ENCODE results near the gene PLXNA4.
"Not testable (repeated sequence)": the region's sequence is repeated elsewhere in the genome, so short reads cannot be mapped to it uniquely, and the experiment has no call there.

Gene PLXNA4, protein sequence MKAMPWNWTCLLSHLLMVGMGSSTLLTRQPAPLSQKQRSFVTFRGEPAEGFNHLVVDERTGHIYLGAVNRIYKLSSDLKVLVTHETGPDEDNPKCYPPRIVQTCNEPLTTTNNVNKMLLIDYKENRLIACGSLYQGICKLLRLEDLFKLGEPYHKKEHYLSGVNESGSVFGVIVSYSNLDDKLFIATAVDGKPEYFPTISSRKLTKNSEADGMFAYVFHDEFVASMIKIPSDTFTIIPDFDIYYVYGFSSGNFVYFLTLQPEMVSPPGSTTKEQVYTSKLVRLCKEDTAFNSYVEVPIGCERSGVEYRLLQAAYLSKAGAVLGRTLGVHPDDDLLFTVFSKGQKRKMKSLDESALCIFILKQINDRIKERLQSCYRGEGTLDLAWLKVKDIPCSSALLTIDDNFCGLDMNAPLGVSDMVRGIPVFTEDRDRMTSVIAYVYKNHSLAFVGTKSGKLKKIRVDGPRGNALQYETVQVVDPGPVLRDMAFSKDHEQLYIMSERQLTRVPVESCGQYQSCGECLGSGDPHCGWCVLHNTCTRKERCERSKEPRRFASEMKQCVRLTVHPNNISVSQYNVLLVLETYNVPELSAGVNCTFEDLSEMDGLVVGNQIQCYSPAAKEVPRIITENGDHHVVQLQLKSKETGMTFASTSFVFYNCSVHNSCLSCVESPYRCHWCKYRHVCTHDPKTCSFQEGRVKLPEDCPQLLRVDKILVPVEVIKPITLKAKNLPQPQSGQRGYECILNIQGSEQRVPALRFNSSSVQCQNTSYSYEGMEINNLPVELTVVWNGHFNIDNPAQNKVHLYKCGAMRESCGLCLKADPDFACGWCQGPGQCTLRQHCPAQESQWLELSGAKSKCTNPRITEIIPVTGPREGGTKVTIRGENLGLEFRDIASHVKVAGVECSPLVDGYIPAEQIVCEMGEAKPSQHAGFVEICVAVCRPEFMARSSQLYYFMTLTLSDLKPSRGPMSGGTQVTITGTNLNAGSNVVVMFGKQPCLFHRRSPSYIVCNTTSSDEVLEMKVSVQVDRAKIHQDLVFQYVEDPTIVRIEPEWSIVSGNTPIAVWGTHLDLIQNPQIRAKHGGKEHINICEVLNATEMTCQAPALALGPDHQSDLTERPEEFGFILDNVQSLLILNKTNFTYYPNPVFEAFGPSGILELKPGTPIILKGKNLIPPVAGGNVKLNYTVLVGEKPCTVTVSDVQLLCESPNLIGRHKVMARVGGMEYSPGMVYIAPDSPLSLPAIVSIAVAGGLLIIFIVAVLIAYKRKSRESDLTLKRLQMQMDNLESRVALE (N-terminal part only)

GRCh38 chr7:132575982-132576720 is at the start of gene PLXNA4:
Gene PLXNA4, minus strand, starts transcription at chr7:132576470. Its CDS starts 67,777 bp downstream, at chr7:132508693.
- no peak for DNase-seq (ENCODE audit: low read depth in 2 of 2)

GRCh38 chr7:132625651-132626050 is 49.4 kb upstream of the PLXNA4 start:
- no peak for DNase-seq (ENCODE audit: low read depth in 2 of 2)

- no peak for DNase-seq (ENCODE audit: low read depth in 2 of 2)
Observed at GRCh38 chr7:132622081-132622480, 45.8 kb upstream of the PLXNA4 start.

GRCh38 chr7:132619967-132620366 is 43.7 kb upstream of the PLXNA4 start:
- no peak for DNase-seq (ENCODE audit: low read depth in 2 of 2)

- no peak for DNase-seq (ENCODE audit: low read depth in 2 of 2)
Observed at GRCh38 chr7:132618956-132619305, 42.7 kb upstream of the PLXNA4 start.

DNA sequence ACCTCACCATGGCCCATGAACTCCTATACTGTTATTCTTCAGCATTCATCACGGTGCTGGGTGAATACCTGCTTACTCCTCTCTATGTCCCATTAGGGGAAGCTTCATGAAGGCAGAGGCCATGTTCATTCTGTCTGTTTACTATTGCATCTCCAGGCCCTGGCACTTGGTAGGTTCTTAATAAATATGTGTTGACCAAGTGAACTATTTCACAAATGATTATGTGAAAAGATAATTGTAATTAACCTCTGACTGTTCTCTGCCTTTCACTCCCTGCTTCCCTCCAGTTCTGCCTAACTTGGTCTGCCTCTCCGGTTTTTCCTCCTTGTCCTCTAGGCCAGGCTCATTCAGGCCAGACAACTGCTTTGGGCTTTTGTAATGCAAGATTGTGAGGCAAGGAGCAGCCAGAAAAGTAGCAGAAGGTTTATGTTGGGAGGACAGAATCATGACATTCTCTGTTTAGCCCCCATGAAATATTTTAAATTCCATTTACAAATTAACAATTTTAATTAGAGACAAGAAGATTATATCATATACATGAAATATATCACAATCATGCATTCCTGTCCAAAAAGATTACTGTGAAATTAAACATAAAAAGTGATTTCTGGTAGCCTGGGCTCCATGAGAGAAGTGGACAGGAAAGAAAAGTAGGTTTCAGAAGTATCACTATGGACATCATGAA is 42.1 kb upstream of the PLXNA4 start:
- no peak for DNase-seq (ENCODE audit: low read depth in 2 of 2)

- no peak for DNase-seq (ENCODE audit: low read depth in 2 of 2)
Observed at GRCh38 chr7:132614428-132615318, 38.4 kb upstream of the PLXNA4 start.

GRCh38 chr7:132613737-132614136 is 37.5 kb upstream of the PLXNA4 start:
- DNase-seq (ENCODE audit: low read depth in 2 of 2), result no peak

DNA sequence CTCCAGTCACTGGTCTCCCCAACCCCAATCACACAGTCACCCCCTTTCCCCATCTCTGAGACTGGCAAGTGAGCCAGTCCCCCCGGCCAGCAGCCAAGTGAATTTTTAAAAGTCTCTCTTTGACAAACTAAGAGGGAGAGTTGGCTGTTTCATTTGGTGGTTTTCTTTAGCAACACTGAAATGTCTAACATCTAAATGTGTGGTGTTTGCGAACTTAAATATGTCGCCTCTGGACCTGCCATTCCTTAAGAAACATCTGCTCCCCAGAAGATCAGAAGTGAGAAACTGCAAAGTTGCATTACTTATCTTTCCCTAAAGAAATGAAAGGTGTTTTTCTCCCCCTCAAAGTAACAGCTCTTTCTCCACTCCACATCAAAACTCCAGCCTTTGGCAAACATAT is 34.7 kb upstream of the PLXNA4 start:
- no peak for DNase-seq (ENCODE audit: low read depth in 2 of 2)

- no peak for DNase-seq (ENCODE audit: low read depth in 2 of 2)
Observed at GRCh38 chr7:132609906-132610520, 33.7 kb upstream of the PLXNA4 start.

- DNase-seq (ENCODE audit: low read depth in 2 of 2), result no peak
Observed at GRCh38 chr7:132609222-132609621, 33.0 kb upstream of the PLXNA4 start.

GRCh38 chr7:132608523-132608922 is 32.3 kb upstream of the PLXNA4 start:
- no peak for DNase-seq (ENCODE audit: low read depth in 2 of 2)

GRCh38 chr7:132607656-132608055 is 31.4 kb upstream of the PLXNA4 start:
- no peak for DNase-seq (ENCODE audit: low read depth in 2 of 2)

DNA sequence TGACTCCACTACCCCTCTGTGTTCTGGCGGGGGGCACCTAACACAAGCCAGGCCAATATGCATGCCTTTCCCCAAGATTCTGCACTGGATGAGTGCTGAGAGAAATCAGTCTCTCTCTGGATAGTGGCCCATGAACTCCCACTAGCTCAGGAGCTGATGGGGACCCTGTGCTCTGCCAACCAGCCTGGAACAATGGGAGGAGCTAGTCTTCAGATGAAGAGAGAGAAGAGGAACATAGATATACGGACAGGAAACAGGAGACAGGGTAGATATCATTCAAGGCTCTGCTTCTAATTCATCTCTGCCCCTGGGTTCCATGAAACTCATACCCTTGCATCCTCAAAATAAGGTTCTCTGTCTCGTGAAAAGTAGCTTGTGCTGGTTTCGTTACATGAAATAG is 27.9 kb upstream of the PLXNA4 start:
- DNase-seq (ENCODE audit: low read depth in 2 of 2), result no peak

- DNase-seq (ENCODE audit: low read depth in 2 of 2), result no peak
Observed at GRCh38 chr7:132603220-132603833, 27.1 kb upstream of the PLXNA4 start.

GRCh38 chr7:132601783-132602182 is 25.5 kb upstream of the PLXNA4 start:
- DNase-seq (ENCODE audit: low read depth in 2 of 2), result no peak

GRCh38 chr7:132596588-132596987 is 20.3 kb upstream of the PLXNA4 start:
- DNase-seq (ENCODE audit: low read depth in 2 of 2), result no peak

DNA sequence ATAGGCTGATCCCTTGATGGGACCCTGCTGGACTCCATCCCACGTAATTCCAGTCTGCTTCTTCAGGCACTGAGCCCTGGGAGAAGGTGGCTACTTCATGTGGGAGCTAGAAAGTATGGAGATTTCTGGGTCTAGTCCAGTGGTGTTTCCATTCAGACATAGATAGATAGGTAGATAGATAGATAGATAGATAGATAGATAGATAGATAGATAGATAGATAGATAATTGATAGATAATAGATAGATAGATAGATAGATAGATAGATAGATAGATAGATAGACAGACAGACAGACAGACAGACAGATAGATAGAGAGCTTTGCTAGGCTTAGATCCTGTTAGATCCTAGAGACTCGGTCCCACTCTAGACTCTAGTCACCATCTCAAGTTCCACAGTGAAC is 18.5 kb upstream of the PLXNA4 start:
- DNase-seq (ENCODE audit: low read depth in 2 of 2), result not testable (repeated sequence)

GRCh38 chr7:132592936-132593335 is 16.7 kb upstream of the PLXNA4 start:
- no peak for DNase-seq (ENCODE audit: low read depth in 2 of 2)
